A172 (cell line): ENCODE measurements around the gene CFAP107. TPM values are rescaled to one million over a fixed set of nuclear protein-coding genes. Genes with fewer than 3 reads are reported as not detected.

Source experiments
- DNase-seq: peaks from one replicate; pipeline ENCODE4 v3.0.0-alpha.2; 2015; ENCODE audit warnings: low spot score
- total RNA-seq: library from RNA; depleted of rRNA; stranded (reverse); fragments of >200 nt; shearing (Covaris generic); gene quantifications from 2 replicates; pipeline ENCODE4 v1.2.3, GENCODE V29; 2014

CFAP107 gene
- total RNA-seq, 1 experiment from 2014 or later = not detected

DNA sequence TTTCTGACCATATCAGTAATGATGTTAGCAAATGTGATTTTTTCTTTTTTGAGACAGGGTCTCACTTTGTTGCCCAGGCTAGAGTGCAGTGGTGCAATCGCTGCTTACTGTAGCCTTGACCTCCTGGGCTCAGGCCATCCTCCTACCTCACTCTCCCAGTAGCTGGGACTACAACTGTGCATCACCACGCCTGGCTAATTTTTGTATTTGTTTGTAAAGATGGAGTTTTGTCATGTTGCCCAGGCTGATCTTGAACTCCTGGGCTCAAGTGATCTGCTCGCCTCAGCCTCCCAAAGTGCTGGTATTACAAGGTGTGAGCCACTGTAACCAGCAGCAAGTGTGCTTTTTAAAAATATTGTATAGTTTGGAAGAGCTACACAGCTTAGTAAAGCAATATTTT is 4.1 kb upstream of the CFAP107 start:
- DNase-seq = no peak

DNA sequence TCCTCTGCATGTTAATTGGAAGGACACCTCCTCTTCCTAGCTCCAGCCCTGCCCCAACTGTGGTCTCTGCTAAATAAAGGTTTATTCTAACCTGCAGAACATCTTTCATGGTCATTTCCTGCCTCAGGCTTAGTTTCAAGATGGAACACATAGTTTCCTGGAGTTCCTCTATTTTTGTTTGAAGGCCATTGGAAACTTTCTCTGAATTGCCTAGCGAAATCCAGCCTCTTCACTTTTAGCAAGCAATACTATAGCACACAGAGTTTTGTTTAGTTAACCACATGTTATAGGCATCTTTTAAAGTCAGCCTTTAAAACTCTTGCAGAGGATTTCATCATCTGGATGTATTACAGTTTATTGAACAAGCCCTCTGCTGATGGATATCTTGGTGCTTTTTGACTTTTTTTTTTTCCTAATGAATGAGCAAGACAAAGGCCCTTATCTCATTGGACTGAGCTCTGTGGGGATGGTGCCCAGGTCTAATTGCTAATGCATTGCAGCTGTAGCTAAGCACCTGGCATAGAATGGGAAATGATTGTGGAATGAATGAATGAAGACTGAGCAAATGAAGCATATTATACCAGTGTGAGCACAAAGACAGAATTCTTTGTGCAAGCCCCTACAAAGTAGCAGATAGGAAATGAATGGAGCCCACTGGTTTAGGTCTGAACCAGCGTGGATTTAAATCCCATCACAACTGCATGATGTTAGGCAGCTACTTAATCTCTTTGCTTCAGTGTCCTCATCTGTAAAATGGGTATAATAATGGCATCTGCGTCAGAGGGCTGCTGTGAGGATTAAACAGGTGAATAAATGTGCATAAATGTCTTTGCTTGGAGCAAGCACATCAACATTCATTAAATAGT is 641 bp upstream of the CFAP107 start:
- no peak for DNase-seq

DNA sequence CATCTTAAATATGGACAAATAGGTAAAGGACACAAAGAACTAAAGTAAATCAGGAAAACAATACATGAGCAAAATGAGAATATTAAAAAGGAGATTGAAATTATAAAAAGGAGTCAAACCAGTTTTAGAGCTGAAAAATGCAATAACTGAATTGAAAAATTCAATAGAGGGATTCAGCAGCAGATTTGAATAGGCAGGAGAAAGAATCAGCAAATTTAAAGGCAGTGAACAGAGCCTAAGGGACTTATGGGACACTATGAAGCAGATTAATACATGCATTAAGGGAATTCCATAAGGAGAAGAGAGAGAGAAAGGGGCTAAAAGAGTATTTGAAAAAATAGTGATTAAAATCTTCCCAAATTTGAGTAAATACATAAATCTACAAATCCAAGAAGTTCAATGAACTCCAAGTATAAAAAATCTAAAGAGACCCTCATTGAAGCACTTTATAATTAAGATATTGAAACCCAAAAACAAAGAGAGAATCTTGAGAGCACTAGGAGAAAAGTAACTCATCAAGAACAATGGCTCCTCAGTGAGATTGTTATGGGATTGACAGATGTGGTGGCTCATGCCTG is 2.9 kb downstream of the CFAP107 start:
- no peak for DNase-seq

DNA sequence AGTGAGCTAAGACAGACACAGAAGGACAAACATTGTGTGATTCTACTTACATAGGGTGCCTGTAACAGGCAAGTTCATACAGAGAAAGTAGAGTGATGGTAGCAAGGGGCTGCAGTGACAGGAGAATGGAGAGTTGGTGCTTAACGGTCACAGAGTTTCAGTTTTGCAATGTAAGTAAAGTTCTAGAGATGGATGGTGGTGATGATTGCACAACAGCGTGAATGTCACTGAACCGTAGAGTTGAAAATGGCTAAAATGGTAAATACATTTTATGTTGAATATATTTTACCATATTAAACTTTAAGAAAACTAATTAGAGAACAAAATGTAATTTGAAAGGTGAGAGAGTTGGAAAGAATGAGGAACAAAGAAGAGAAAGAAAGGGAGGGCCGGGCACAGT is 8.7 kb downstream of the CFAP107 start:
- DNase-seq = no peak

- DNase-seq = no peak
These were observed 10.3 kb downstream of the CFAP107 start for GRCh38 chr1:12756273-12756672.

DNA sequence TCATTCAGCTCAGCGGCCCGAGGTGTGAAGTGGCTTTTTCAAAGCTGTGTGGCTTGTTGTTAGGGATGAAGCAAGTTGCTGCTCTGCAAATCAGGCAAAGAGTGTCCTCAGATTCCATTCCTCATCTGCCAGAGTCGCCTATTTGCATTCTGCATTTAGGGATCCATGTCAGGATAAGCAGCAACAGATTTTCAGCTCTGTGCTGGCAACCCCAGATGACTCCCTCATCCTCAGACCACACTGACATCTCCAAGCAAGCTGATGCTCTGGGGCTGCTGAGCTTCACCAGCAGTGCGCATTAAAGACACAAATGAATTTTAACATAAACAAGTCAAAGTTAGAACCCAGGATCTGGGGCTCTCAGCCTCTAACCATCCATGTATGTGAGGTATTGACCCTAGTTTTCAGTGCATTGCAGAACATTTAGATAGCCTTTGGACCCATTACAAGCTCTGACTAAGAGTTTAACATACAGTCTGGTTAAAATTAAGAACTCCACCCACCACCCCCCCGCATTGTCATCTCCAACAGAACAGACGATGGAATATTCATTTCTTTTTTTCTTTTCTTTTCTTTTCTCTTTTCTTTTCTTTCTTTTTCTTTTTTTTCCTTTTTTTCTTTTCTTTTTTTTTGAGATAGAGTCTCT is 10.9 kb downstream of the CFAP107 start:
- no peak for DNase-seq

- no peak for DNase-seq
These were observed 11.8 kb downstream of the CFAP107 start for GRCh38 chr1:12757836-12758235.

GRCh38 chr1:12760256-12760795 is 14.3 kb downstream of the CFAP107 start:
- no peak for DNase-seq

DNA sequence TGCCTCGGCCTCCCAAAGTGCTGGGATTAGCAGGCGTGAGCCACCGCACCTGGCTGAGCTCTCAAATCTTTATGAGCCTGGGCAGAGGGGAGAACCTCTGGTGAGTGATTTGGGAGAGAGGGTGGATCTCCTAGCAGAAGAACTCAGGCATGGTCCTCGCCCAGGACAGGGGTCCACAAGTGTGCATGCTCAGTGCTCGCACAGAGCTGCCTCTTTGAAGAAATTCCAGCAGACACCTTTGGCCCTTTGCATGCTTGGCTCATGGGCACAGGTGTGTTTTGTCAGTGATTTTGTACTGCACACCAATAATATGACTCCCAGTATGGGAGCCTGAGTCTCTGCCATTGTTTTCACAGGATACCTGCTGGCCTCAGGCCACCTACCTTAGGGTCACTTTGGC is 15.8 kb downstream of the CFAP107 start:
- DNase-seq = no peak

DNA sequence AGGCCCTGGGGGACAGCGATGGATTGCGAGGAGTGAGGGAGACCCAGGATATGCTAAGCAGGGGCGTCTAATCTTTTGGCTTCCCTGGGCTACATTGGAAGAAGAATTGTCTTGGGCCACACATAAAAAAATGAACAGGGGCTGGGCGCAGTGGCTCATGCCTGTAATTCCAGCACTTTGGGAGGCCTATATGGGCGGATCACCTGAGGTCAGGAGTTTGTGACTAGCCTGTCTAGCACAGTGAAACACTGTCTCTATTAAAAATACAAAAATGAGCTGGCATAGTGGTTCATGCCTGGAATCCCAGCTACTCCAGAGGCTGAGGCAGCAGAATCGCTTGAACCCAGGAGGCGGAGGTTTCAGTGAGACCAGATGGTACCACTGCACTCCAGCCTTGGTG is 16.8 kb downstream of the CFAP107 start:
- no peak for DNase-seq

GRCh38 chr1:12763479-12763878 is 17.5 kb downstream of the CFAP107 start:
- DNase-seq = no peak

- no peak for DNase-seq
These were observed 18.0 kb downstream of the CFAP107 start for GRCh38 chr1:12764016-12764415.

- no peak for DNase-seq
These were observed 23.0 kb downstream of the CFAP107 start for GRCh38 chr1:12769031-12769430.

GRCh38 chr1:12769976-12770505 is 24.0 kb downstream of the CFAP107 start:
- no peak for DNase-seq

GRCh38 chr1:12770620-12771019 is 24.6 kb downstream of the CFAP107 start:
- DNase-seq = no peak

- DNase-seq = no peak
These were observed 25.2 kb downstream of the CFAP107 start for GRCh38 chr1:12771186-12771585.

DNA sequence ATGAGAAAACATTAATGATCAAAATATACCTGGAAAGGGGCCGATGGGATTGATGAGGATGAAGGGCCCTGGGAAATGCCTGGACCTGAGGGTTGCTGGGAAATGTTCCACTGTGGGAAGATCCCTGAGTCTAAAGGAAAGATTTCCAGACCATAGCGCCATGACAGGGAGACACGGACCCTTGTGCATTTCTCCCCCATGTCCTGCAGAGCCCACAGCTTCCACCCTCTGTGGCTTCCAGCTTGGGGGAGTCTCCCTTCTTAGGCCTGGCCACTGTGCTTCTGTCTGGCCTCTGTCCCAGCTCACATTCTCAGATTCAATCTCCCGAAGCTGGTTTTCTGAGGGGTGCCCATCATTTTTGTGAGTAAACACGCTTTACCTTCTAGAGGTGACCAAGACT is 26.5 kb downstream of the CFAP107 start:
- no peak for DNase-seq

GRCh38 chr1:12773438-12773837 is 27.4 kb downstream of the CFAP107 start, which contains the start of gene PRAMEF12:
PRAMEF12 (plus strand) TSS chr1:12773738; CDS start chr1:12774868, 1,130 bp downstream.
- no peak for DNase-seq

DNA sequence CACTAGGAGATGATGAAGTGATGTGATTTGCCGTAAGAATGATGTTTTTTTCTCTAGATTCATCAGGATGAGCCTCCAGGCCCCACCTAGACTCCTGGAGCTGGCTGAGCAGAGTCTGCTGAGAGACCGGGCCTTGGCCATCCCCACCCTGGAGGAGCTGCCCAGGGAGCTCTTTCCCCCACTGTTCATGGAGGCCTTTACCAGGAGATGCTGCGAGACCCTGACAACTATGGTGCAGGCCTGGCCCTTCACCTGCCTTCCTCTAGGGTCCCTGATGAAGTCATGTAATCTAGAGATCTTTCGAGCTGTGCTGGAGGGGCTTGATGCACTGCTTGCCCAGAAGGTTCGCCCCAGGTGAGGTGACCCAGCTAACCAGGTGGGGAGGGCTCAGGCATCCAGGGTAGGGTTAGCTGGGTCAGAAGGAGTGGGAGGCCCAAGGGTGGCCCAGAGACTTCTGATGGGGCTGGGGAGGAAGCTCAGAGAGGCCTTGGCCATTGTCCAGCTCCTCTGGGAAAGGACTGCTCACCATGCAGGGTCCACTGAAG is 28.9 kb downstream of the CFAP107 start:
- DNase-seq = no peak

DNA sequence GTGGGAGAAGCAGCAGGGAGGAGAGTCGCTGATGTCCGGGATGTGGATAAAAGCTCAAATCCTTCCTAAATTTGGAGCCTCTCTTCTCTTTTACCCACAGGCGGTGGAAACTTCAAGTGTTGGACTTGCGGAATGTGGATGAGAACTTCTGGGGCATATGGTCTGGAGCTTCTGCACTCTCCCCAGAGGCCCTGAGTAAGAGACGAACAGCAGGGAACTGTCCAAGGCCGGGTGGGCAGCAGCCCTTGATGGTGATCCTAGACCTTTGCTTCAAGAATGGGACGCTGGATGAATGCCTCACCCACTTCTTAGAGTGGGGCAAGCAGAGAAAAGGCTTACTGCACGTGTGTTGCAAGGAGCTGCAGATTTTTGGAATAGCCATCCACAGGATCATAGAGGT is 29.4 kb downstream of the CFAP107 start:
- no peak for DNase-seq

- DNase-seq = no peak
These were observed 31.0 kb downstream of the CFAP107 start for GRCh38 chr1:12776801-12777557.
